ENCODE data around the gene ICA1. TPM values are rescaled to one million over a fixed set of nuclear protein-coding genes. Genes with fewer than 3 reads are reported as not detected.

Gene ICA1
- total RNA-seq, 4 donors from 2014 or later = 9.7 to 61.8 (median 31.6) TPM

GRCh38 chr7:8126601-8127167, 135.3 kb downstream of the ICA1 start:
- DNase-seq (ENCODE audit: low spot score) = no peak
- ATAC-seq (ENCODE audit: low FRiP score) = no peak
- TF ChIP-seq CTCF (IDR thresholded peaks at IDR 0.05) = no peak

- TF ChIP-seq CTCF (IDR thresholded peaks at IDR 0.05) = no peak
- ATAC-seq (ENCODE audit: low FRiP score) (peak; percentile 24), DNase-seq (ENCODE audit: low spot score) (no peak)
Measured at GRCh38 chr7:8125680-8126444, 136.1 kb downstream of the ICA1 start.

GRCh38 chr7:8121243-8121642, 140.7 kb downstream of the ICA1 start:
- no peak for TF ChIP-seq CTCF (IDR thresholded peaks at IDR 0.05)
- DNase-seq (ENCODE audit: low spot score) = no peak
- no peak for ATAC-seq (ENCODE audit: low FRiP score)

- ATAC-seq (ENCODE audit: low FRiP score) (no peak), DNase-seq (ENCODE audit: low spot score) (no peak)
- no peak for TF ChIP-seq CTCF (IDR thresholded peaks at IDR 0.05)
Measured at GRCh38 chr7:8120390-8121058, 141.4 kb downstream of the ICA1 start.

GRCh38 chr7:8119262-8119661, 142.7 kb downstream of the ICA1 start:
- DNase-seq (ENCODE audit: low spot score) = no peak
- ATAC-seq (ENCODE audit: low FRiP score) = no peak
- no peak for TF ChIP-seq CTCF (IDR thresholded peaks at IDR 0.05)

- DNase-seq (ENCODE audit: low spot score) = no peak
- no peak for TF ChIP-seq CTCF (IDR thresholded peaks at IDR 0.05)
- no peak for ATAC-seq (ENCODE audit: low FRiP score)
Measured at GRCh38 chr7:8117195-8117594, 144.8 kb downstream of the ICA1 start.

All from omental fat pad (tissue), 4 donors.